ENCODE data around the gene DUOX1. TPM values are rescaled to one million over a fixed set of nuclear protein-coding genes. Genes with fewer than 3 reads are reported as not detected.
"Not testable (repeated sequence)": the region's sequence is repeated elsewhere in the genome, so short reads cannot be mapped to it uniquely, and the experiment has no call there.

DUOX1 gene
- total RNA-seq, 2 experiments from 2014 or later, result 0.14 to 0.22 TPM

- H3K27me3 Mint-ChIP-seq, result no peaks in the 10 kb centered on the region
- H3K9me3 Mint-ChIP-seq, result no peaks in the 10 kb centered on the region
- DNase-seq, result no peak
- no peaks in the 10 kb centered on the region for H3K36me3 Mint-ChIP-seq
- no peak overlapping the region for H3K27ac Mint-ChIP-seq
- no peaks in the 10 kb centered on the region for H3K4me1 Mint-ChIP-seq
- no peak overlapping the region for H3K4me3 Mint-ChIP-seq
Observed at GRCh38 chr15:45099549-45100165, 30.1 kb upstream of the DUOX1 start.

- no peak overlapping the region for H3K4me3 Mint-ChIP-seq
- H3K36me3 Mint-ChIP-seq, result no peaks in the 10 kb centered on the region
- DNase-seq, result no peak
- no peaks in the 10 kb centered on the region for H3K9me3 Mint-ChIP-seq
- H3K27me3 Mint-ChIP-seq, result no peaks in the 10 kb centered on the region
- H3K27ac Mint-ChIP-seq, result no peak overlapping the region
- H3K4me1 Mint-ChIP-seq, result no peaks in the 10 kb centered on the region
Observed at GRCh38 chr15:45100884-45101625, 28.7 kb upstream of the DUOX1 start.

- H3K4me3 Mint-ChIP-seq, result no peak overlapping the region
- H3K27me3 Mint-ChIP-seq, result no peaks in the 10 kb centered on the region
- no peak overlapping the region for H3K27ac Mint-ChIP-seq
Observed at GRCh38 chr15:45101749-45102148, 28.0 kb upstream of the DUOX1 start.

DNA sequence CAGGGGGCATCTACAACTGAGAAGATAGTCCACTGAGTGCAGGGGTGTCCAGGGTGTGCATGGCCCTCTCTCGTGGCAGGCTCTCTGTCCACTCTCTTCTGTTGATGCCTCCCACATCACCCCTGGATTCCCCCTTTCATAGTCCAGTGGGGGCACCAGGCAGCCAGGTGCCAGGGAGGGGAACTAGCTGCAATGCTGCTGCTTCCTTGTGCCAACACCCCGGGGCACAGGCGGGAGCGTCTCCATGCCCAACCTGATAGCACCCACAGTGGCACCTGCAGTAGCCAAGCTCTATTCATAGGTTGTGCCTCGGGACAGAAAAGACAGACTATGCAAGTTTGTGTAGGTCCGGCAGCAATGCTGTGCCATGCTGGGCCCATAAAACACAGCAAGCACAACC, 27.6 kb upstream of the DUOX1 start:
- DNase-seq, result no peak
- H3K36me3 Mint-ChIP-seq, result no peaks in the 10 kb centered on the region
- H3K9me3 Mint-ChIP-seq, result no peaks in the 10 kb centered on the region
- H3K27me3 Mint-ChIP-seq, result no peaks in the 10 kb centered on the region
- H3K4me1 Mint-ChIP-seq, result no peaks in the 10 kb centered on the region
- H3K4me3 Mint-ChIP-seq, result no peak overlapping the region
- H3K27ac Mint-ChIP-seq, result no peak overlapping the region

More at GRCh38 chr15:45101749-45102148, 28.0 kb upstream of the DUOX1 start:
- DNase-seq, result no peak
- no peaks in the 10 kb centered on the region for H3K4me1 Mint-ChIP-seq
- no peaks in the 10 kb centered on the region for H3K36me3 Mint-ChIP-seq
- H3K9me3 Mint-ChIP-seq, result no peaks in the 10 kb centered on the region

DNA sequence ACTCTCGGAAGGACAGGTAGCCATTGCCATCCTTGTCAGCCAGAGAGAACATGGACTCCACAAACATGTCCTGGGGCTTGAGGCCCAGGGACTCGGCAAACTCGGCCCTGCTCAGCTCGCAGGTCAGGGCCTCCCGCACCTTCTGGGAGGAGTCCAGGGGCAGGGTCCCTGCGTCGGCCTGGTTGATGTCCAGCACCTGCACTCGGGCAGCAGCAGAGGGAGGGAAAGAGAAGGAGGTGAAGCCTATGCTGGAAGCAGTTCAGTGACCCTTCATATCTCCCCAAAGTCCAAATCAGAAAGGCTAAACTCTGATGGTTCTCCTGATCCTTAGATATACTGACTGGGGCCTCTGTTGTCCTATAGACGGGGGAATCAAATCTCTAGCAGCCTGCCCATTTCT, 25.6 kb upstream of the DUOX1 start:
- not testable (repeated sequence) for H3K4me3 Mint-ChIP-seq, DNase-seq, H3K4me1 Mint-ChIP-seq, H3K36me3 Mint-ChIP-seq, H3K27me3 Mint-ChIP-seq, H3K9me3 Mint-ChIP-seq, H3K27ac Mint-ChIP-seq

- Mint-ChIP-seq H3K4me1 (no peaks in the 10 kb centered on the region), H3K36me3 (no peaks in the 10 kb centered on the region), H3K4me3 (no peak overlapping the region), H3K27ac (no peak overlapping the region), H3K27me3 (peaks cover 21% of the 10 kb centered on the region), H3K9me3 (no peaks in the 10 kb centered on the region)
- no peak for DNase-seq
Observed at GRCh38 chr15:45105586-45105985, 24.2 kb upstream of the DUOX1 start.

DNA sequence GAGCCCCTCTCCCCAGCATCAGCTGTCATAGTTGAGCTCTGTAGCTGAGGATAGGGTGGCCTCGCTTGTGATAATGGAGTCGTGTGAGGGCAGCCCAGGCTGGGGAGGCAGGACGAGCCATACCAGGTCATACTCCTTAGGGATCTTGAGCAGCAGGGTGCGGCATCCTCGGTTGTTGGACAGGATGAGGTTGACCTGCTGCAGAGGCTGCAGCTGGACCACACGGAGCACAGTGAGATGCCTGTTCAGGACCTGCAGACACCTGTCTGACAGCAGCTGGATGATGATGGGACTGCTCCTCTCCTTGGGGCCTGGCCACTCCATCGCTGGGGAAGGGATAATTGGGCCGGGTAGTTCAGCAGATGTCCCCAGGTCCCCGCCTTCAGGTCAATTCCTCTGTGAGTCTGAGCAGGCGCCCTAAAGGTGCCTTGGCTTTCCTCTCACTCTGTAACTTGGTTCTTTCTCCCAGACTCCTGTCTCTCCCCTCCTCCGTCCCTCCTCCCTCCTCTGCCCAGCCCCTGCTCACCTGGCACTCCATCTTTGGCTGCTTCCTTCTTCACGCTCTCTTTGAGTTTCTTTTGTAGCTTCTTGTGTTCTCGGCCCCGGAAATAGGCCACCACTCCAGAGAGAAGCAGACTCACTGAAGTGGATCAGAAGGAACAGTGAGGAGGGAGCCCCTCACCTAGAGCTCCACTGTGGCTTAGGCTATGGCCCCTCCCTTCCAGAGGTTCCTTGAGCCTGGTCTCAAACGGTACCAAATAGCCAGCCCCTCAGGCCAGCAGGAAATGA, 23.6 kb upstream of the DUOX1 start:
- H3K27me3 Mint-ChIP-seq, result peaks cover 23% of the 10 kb centered on the region

DNA sequence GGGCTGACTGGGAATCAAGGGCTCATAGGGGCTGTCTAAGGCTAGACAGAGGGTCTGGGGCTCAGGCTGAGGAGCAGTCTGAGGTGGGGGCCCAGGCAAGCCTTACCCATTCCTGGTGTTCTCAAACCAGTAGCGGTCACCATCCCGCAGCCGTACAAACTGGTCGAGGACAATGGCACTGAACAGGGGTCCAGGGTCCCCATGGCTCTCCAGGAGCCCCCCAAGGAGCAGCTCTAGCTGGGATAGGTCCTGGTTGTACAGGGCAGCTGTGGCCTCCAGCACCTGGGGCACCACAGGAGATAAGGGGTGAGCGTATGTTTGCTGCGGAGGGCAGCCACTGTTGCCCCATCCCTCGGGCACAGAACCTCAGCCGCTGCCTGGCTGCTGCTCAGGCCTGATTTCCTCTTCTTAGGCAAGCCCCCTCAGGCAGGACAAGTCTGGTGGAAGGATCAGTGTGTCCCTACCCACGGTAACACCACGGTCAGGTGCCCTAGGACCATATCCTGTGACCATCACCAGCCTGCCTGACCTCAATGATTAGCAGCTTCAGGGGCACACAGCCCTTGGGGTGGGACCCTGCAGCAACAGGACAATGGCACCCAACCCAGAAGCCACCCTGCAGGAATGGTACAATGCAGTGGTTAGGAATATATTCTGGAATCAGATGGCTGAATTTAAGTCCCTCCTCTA, 21.7 kb upstream of the DUOX1 start:
- DNase-seq, result no peak
- peaks cover 10% of the 10 kb centered on the region for H3K4me1 Mint-ChIP-seq
- no peaks in the 10 kb centered on the region for H3K9me3 Mint-ChIP-seq
- no peak overlapping the region for H3K4me3 Mint-ChIP-seq
- peaks cover 38% of the 10 kb centered on the region for H3K27me3 Mint-ChIP-seq
- no peak overlapping the region for H3K27ac Mint-ChIP-seq
- no peaks in the 10 kb centered on the region for H3K36me3 Mint-ChIP-seq

More for the DNA sequence above, 23.6 kb upstream of the DUOX1 start:
- DNase-seq, result no peak
- Mint-ChIP-seq H3K9me3 (no peaks in the 10 kb centered on the region), H3K27ac (no peak overlapping the region), H3K4me3 (no peak overlapping the region), H3K36me3 (no peaks in the 10 kb centered on the region), H3K4me1 (no peaks in the 10 kb centered on the region)

DNA sequence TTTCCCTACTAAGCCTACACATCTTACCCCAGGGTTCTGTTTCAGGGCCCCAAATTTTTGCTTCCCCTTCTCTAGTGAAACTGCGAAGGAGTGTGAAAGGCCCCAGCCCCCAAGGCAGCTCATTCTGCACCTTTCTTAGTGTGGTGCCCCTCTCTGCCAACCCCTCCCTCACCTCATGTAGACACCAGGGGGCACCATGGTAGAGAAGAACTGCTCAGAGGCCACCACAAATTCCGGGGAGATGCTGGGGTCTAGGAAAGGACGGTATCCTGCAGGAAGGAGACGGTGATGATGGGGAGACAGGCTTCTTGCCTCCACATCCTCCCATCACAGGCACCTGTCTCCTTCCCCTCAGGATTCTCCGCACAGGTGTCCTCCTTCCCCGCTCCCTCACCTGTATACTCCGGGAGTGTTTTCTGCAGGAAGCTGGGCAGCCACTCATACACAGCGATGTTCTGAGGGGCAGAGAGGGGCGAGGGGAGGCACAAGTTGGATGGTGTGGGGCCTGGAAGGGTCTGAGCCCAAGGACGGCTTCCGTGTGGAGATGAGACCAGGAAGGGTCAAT, 19.5 kb upstream of the DUOX1 start:
- H3K27me3 Mint-ChIP-seq, result peaks cover 60% of the 10 kb centered on the region
- DNase-seq, result no peak
- H3K36me3 Mint-ChIP-seq, result no peaks in the 10 kb centered on the region
- H3K27ac Mint-ChIP-seq, result no peak overlapping the region
- H3K4me1 Mint-ChIP-seq, result peaks cover 25% of the 10 kb centered on the region
- no peak overlapping the region for H3K4me3 Mint-ChIP-seq
- H3K9me3 Mint-ChIP-seq, result no peaks in the 10 kb centered on the region

GRCh38 chr15:45111390-45112142, 18.2 kb upstream of the DUOX1 start:
- Mint-ChIP-seq H3K9me3 (no peaks in the 10 kb centered on the region), H3K4me3 (peak overlapping the region; percentile 30), H3K27ac (no peak overlapping the region), H3K36me3 (no peaks in the 10 kb centered on the region), H3K4me1 (peaks cover 28% of the 10 kb centered on the region), H3K27me3 (peaks cover 73% of the 10 kb centered on the region)
- no peak for DNase-seq

DNA sequence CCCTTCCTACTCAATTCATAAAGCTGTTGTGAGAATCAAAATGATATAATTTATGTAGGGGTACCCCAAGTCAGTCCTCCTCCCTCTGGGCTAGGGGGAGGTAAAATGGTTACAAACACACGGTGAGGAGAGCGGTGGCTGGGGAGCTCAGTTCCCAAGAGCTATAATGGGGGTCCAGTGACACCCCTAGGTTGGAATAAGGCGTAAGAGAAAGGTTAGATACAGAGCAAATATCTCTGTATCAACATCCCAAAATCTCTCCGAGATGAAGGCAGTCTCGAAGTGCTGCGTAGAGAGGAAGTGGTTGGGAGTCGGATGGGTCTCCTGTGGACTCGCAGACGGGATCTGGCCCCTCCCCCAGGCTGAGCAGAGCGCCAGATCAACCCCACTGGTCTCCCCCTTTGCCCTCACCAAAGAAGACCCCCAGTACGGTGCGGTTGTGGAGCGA, 17.6 kb upstream of the DUOX1 start:
- H3K36me3 Mint-ChIP-seq, result no peaks in the 10 kb centered on the region
- peak overlapping the region; percentile 30 for H3K4me3 Mint-ChIP-seq
- H3K4me1 Mint-ChIP-seq, result peaks cover 30% of the 10 kb centered on the region
- no peaks in the 10 kb centered on the region for H3K9me3 Mint-ChIP-seq
- no peak for DNase-seq
- no peak overlapping the region for H3K27ac Mint-ChIP-seq
- H3K27me3 Mint-ChIP-seq, result peaks cover 79% of the 10 kb centered on the region

DNA sequence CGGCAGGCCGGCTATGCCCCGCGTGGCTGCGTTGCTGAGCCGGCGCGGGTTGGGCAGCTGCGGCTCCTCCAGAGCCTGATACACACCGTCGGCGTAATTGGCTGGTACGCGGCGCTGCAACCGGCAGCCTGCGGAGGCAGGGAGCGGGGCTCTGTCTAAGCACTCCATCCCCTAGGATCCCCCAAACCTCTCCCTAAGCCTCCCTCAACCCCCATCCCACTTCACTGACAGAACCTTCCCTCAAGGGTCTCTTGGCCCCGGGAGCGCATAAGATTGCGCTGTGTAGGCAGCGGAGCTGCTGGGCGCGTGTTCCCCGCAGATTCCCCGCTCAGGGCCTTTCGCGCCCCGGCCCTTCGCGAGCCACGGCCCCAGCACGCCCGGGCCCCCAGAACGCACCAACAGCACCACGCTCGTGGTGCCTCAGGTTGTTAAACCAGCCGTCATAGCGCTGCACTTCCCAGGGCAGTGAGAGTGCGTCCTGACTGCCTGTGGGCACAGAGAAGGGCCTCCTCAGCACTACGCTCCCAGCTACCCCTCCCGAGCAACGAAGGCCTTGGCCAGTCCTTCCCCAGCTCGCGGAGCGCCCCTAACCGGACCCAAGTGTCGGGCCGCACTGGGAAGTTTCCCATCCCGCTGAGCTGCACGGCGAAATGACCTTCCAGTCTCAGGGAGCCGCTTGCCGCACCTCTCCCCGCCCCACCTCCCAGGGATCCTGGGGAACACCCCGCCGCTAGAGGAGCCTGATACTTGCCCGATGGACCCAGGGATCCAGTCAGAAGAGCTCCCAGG, 17.0 kb upstream of the DUOX1 start:
- Mint-ChIP-seq H3K4me1 (peaks cover 34% of the 10 kb centered on the region), H3K9me3 (no peaks in the 10 kb centered on the region), H3K27me3 (peaks cover 85% of the 10 kb centered on the region), H3K27ac (no peak overlapping the region), H3K36me3 (no peaks in the 10 kb centered on the region), H3K4me3 (peak overlapping the region; percentile 30)
- DNase-seq, result no peak

GRCh38 chr15:45113380-45113990, 16.3 kb upstream of the DUOX1 start:
- no peak for DNase-seq
- H3K9me3 Mint-ChIP-seq, result no peaks in the 10 kb centered on the region
- H3K27me3 Mint-ChIP-seq, result peaks cover 92% of the 10 kb centered on the region
- no peaks in the 10 kb centered on the region for H3K36me3 Mint-ChIP-seq
- no peak overlapping the region for H3K27ac Mint-ChIP-seq
- peaks cover 36% of the 10 kb centered on the region for H3K4me1 Mint-ChIP-seq
- H3K4me3 Mint-ChIP-seq, result no peak overlapping the region

Measured in activated naive CD8-positive, alpha-beta T cell treated with anti-CD3 and anti-CD28 coated beads for 36 hours (primary cell).